Ishikawa (cell line): Measurements from ENCODE around the gene FHL3.

Source experiments
- CEBPB ChIP-seq: IDR thresholded peaks from 2 replicates; pipeline ENCODE4 v1.6.1; 2012
- CREB1 ChIP-seq: IDR thresholded peaks from 2 replicates; pipeline ENCODE4 v1.6.1; 2012; ENCODE audit warnings: low read depth
- EGR1 ChIP-seq: IDR thresholded peaks from 2 replicates; pipeline ENCODE4 v1.6.1; 2012
- EP300 ChIP-seq: IDR thresholded peaks from 2 replicates; pipeline ENCODE4 v1.6.1; 2012; ENCODE audit warnings: borderline replicate concordance
- FOXM1 ChIP-seq: IDR thresholded peaks from 2 replicates; pipeline ENCODE4 v1.6.1; 2012; ENCODE audit warnings: low read depth, borderline replicate concordance
- NFIC ChIP-seq: IDR thresholded peaks from 2 replicates; pipeline ENCODE4 v1.6.1; 2012
- RAD21 ChIP-seq: IDR thresholded peaks from 2 replicates; pipeline ENCODE4 v1.6.1; 2012; ENCODE audit warnings: low read depth
- TAF1 ChIP-seq: IDR thresholded peaks from 2 replicates; pipeline ENCODE4 v1.6.1; 2012; ENCODE audit warnings: low read depth, mild to moderate bottlenecking
- TCF12 ChIP-seq: IDR thresholded peaks from 2 replicates; pipeline ENCODE4 v1.6.1; 2012; ENCODE audit warnings: low read depth
- TEAD4 ChIP-seq: IDR thresholded peaks from 2 replicates; pipeline ENCODE4 v1.6.1; 2012
- USF1 ChIP-seq: IDR thresholded peaks from 2 replicates; pipeline ENCODE4 v1.6.1; 2012
- YY1 ChIP-seq: IDR thresholded peaks from 2 replicates; pipeline ENCODE4 v1.6.1; 2012; ENCODE audit warnings: low read depth
- ZBTB7A ChIP-seq: IDR thresholded peaks from 2 replicates; pipeline ENCODE4 v1.6.1; 2012; ENCODE audit warnings: low read depth
- TF ChIP-seq, protein P1 (sequence below): IDR thresholded peaks from 2 replicates; pipeline ENCODE4 v1.6.1; 2012
- TF ChIP-seq, protein P2 (sequence below): IDR thresholded peaks from 2 replicates; pipeline ENCODE4 v1.6.1; 2012; ENCODE audit warnings: low read depth, mild to moderate bottlenecking

Gene FHL3

GRCh38 chr1:38004284-38005108, 818 bp downstream of the FHL3 start:
- no peak for TF ChIP-seq YY1
- TF ChIP-seq, protein P1, sequence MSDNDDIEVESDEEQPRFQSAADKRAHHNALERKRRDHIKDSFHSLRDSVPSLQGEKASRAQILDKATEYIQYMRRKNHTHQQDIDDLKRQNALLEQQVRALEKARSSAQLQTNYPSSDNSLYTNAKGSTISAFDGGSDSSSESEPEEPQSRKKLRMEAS = peak; percentile 44; the same call in 1 of the 2 replicates

DNA sequence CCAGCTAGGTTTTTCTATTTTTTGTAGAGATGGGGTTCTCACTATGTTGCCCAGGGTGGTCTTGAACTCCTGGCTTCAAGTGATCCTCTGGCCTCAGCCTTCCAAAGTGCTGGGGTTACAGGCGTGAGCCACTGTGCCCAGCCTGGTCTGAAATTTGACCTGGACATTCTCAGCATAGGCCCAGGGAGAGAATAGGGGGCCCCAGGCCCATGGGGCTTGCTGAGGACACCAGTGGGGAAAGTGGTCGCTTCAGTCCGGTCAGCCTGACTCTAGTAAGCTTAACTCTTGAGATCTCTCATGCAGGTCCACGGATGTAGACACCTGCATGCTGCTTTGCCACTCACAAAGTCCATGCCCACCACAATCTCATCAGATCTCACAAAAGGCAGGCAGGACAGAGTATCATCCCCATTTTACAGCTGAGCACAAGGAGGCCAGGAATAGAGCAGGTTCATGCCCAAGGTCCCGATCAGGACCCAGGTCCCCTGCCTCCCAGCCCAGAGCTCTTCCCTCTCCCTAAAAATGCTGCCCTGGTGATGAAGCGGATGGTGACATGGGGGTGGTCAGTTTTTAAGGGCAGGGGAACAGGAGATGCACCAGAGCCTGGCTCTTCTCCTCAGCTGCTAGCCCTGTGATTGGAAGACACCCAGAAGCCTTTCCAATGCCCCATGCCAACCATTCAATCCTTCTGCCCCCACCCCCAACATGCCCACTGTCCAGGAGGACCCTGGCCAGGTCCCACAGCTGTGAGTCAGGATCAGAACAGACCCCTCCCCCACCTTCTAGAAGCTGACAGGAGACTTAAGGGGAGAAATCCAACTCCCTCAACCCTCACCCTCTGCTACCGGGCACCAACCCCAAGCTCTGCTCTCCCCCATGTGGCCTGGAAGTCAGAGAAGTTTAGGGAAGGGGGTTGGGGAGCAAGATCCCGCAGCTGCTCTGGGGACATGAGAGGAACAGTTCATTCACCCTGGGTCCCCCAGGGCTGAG, 1.8 kb downstream of the FHL3 start:
- TF ChIP-seq YY1 (no peak), RAD21 (no peak)
- TF ChIP-seq, protein P1 = no peak

DNA sequence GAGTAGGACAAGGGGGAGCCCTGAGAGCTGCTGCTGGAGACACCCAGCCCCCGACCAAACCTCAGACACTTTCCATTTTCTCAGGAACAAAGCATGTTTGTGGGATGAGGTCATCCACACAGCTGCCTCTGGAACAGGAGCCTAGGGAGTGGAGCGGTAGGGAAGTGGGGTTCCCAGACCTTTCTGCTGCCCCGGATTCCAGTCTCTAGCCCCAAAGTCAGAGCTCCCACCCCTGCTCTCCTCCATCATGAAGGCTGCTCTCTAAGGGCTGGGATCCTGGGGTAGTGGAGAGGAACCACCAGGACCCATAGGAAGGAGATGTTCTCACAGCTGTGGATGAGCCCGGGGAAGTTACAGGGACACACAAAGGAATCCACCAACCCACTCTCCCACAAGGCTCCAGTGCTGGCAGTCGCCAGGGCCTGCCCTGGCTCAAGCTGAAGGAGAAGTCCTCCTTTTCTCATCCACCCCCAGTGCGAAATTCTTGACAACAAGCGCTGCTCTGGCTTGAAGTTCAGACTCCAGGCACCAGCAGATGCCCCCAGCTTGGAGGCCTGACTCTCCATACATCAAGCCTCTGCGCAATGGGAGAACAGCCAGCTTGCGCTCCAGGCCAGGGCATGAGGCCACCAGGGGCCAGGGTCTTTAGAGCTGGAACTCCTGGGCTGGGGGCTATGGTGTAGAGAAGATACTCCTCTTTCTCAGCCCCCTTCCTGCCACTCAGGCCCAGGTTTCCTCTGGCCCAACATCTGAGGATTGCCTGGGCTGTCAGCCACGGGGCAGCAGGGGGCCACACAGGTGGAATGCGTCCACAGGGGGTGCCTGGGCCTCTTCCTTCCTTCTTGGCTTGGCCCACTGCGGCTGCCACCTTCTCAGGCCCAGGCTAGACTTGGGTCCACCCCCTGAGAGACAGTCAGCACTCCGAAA, 4.5 kb downstream of the FHL3 start:
- no peak for TF ChIP-seq CREB1
- peak; percentile 92 for TF ChIP-seq ZBTB7A
- TF ChIP-seq EGR1 = no peak
- TF ChIP-seq TEAD4 = peak; percentile 93
- peak; percentile 96 for TF ChIP-seq NFIC
- peak; percentile 87 for TF ChIP-seq EP300
- TF ChIP-seq TCF12 = peak; percentile 90
- TF ChIP-seq RAD21 = no peak
- no peak for TF ChIP-seq USF1
- TF ChIP-seq, protein P2, sequence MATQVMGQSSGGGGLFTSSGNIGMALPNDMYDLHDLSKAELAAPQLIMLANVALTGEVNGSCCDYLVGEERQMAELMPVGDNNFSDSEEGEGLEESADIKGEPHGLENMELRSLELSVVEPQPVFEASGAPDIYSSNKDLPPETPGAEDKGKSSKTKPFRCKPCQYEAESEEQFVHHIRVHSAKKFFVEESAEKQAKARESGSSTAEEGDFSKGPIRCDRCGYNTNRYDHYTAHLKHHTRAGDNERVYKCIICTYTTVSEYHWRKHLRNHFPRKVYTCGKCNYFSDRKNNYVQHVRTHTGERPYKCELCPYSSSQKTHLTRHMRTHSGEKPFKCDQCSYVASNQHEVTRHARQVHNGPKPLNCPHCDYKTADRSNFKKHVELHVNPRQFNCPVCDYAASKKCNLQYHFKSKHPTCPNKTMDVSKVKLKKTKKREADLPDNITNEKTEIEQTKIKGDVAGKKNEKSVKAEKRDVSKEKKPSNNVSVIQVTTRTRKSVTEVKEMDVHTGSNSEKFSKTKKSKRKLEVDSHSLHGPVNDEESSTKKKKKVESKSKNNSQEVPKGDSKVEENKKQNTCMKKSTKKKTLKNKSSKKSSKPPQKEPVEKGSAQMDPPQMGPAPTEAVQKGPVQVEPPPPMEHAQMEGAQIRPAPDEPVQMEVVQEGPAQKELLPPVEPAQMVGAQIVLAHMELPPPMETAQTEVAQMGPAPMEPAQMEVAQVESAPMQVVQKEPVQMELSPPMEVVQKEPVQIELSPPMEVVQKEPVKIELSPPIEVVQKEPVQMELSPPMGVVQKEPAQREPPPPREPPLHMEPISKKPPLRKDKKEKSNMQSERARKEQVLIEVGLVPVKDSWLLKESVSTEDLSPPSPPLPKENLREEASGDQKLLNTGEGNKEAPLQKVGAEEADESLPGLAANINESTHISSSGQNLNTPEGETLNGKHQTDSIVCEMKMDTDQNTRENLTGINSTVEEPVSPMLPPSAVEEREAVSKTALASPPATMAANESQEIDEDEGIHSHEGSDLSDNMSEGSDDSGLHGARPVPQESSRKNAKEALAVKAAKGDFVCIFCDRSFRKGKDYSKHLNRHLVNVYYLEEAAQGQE = no peak
- TF ChIP-seq CEBPB = peak; percentile 51; the same call in 1 of the 2 replicates
- TF ChIP-seq, protein P1 = peak; percentile 22; the same call in 1 of the 2 replicates
- TF ChIP-seq YY1 = peak; percentile 53; the same call in 1 of the 2 replicates
- TF ChIP-seq FOXM1 = peak; percentile 53; the same call in 1 of the 2 replicates
- TF ChIP-seq TAF1 = no peak; the same call in none of the 2 replicates

DNA sequence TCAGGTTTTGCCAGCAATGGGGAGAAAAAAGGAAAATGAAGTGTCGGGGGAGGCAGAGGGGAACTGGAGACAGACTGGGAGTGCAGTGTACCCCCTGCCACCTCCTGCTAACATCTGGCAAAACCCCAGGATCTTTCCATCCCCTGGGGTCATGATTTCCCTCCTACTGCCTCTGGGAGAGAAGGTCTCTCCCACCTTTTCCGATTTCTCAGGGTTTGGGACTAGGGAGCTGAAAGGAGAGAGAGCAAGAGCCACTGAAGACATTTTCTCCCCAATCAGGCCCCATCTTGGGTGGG, 5.1 kb downstream of the FHL3 start:
- no peak for TF ChIP-seq CREB1
- TF ChIP-seq FOXM1 = no peak
- TF ChIP-seq CEBPB = no peak
- TF ChIP-seq, protein P2 = no peak
- TF ChIP-seq NFIC = no peak
- no peak for TF ChIP-seq TCF12
- TF ChIP-seq YY1 = no peak
- no peak for TF ChIP-seq TEAD4
- TF ChIP-seq TAF1 = no peak
